Activated naive CD4-positive, alpha-beta T cell treated with anti-CD3 and anti-CD28 coated beads, Interleukin-2, amount 50 U/mL, for 72 hours (primary cell): ENCODE measurements around the gene CDK5R2. TPM values are rescaled to one million over a fixed set of nuclear protein-coding genes. Genes with fewer than 3 reads are reported as not detected.

Experiments used
- ATAC-seq, 2 donors: fragments of 150-1000 bp; cut with Tn5 transposase; 2 replicates each; pipeline ENCODE4 v1.10.0; 2021; ENCODE audit warnings: mild to moderate bottlenecking in 2 of 2, moderate library complexity in 2 of 2
- DNase-seq, 2 donors: peaks; one replicate each; pipeline ENCODE4 v3.0.0; 2021 to 2022; ENCODE audit warnings: low spot score in 2 of 2
- H3K27ac Mint-ChIP-seq, 2 donors: one replicate each; pipeline ENCODE4 v1.8.0; 2022; ENCODE audit warnings: mild to moderate bottlenecking in 2 of 2, mixed read lengths in 2 of 2
- H3K36me3 Mint-ChIP-seq, 2 donors: one replicate each; pipeline ENCODE4 v1.8.0; 2022; ENCODE audit warnings: mixed read lengths in 2 of 2
- H3K9me3 Mint-ChIP-seq, 2 donors: one replicate each; pipeline ENCODE4 v1.8.0; 2022; ENCODE audit warnings: mixed read lengths in 2 of 2
- total RNA-seq, 2 donors: library from RNA; stranded (reverse); gene quantifications; one replicate each; pipeline ENCODE4 v1.2.3, GENCODE V29; 2022

Gene CDK5R2
- total RNA-seq, 2 donors from 2014 or later = not detected

- ATAC-seq (no peak), DNase-seq (peak in 1 of 2 donors; percentile 22)
- Mint-ChIP-seq H3K9me3 (no peaks in the 10 kb centered on the region), H3K27ac (no peak overlapping the region), H3K36me3 (no peaks in the 10 kb centered on the region)
Observed at GRCh38 chr2:218959761-218960308, 369 bp downstream of the CDK5R2 start.

DNA sequence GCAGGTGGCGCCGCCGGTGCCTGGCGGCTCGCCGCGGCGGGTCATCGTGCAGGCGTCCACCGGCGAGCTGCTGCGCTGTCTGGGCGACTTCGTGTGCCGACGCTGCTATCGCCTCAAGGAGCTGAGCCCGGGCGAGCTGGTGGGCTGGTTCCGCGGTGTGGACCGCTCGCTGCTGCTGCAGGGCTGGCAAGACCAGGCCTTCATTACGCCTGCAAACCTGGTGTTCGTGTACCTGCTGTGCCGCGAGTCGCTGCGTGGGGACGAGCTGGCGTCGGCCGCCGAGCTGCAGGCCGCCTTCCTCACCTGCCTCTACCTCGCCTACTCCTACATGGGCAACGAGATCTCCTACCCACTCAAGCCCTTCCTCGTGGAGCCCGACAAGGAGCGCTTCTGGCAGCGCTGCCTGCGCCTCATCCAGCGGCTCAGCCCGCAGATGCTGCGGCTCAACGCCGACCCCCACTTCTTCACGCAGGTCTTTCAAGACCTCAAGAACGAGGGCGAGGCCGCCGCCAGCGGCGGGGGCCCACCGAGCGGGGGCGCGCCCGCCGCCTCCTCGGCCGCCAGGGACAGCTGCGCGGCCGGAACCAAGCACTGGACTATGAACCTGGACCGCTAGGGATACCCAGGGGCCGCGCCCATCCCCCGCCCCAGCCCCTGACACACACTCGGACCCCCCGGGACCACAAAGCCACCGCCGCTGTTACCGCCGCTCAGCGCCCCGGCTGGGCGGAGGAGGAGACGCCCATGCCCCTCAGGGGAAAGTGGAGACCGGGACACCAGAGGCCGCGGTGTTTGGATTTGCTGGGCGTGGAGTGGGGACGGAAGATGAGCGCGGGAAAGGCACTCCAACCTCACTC is 1.1 kb downstream of the CDK5R2 start:
- Mint-ChIP-seq H3K27ac (peak overlapping the region in 1 of 2 donors; percentile 2), H3K9me3 (no peaks in the 10 kb centered on the region), H3K36me3 (no peaks in the 10 kb centered on the region)
- DNase-seq (no peak), ATAC-seq (no peak)

DNA sequence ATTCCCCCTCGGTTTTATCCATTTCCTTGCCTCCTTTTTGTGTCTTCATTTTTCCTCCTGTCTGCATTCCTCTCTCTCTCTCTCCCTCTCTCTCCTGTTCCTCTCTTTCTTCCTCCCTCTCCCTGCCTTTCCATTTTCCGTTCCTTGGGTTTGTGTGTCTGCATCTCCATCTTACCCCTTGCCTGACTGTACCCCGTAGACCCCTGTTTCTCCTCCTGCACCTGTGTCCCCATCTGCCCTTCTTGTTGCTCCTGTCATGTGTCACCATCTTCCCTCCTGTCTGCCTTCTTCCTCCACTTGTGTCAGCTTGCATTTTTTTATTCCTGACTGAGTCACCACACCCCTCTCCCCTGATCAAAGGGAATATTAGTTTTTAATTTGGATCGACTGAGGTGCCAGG is 1.8 kb downstream of the CDK5R2 start:
- Mint-ChIP-seq H3K9me3 (no peaks in the 10 kb centered on the region), H3K36me3 (no peaks in the 10 kb centered on the region), H3K27ac (peak overlapping the region in 1 of 2 donors; percentile 2)
- DNase-seq (no peak), ATAC-seq (no peak)

DNA sequence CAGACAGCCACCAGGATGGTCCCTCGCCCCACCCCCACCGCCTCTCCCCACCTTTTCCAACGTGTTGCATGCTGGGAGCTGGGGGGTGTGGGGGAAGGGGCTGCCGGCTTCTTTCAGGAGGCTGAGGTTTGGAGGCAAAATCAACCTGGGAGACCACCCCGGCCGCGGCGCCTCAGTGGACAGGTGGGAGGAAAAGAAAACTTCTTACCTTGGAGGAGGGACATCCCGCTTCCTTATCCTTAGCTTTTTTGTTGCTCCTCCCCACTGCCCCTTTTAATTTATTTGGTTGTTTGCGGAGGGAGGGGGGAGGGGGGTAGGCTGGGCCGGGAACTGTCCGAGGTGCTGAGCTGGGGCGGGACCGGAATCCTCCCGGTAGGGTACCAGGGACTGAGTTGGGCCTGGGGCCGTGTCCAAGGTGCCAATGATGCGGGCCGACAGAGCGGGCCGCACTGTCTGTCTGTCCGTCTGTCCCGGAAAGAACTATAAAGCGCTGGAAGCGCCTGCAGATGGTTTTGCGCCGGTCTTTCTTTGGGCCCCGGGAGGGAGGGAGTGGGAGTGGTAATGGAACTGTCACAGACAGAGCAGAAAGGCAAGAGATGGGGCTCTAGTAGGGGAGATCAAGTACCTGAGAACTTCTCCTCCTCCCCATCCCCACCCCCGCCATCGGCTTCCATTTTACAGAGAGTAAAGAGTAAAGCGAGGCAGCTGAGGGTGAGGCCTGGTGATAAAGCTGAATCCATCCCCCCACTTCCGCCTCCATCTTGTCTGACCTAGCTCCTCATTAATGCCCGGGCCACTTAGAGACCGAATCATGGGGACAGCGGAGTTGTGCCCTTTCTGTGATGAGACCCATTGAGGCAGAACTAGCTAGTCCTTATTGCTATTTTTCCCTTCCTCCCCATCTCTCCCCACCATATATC is 2.4 kb downstream of the CDK5R2 start:
- Mint-ChIP-seq H3K9me3 (no peaks in the 10 kb centered on the region), H3K36me3 (no peaks in the 10 kb centered on the region), H3K27ac (no peak overlapping the region)
- no peak for DNase-seq
- ATAC-seq = no peak

GRCh38 chr2:218962859-218963492 is 3.5 kb downstream of the CDK5R2 start:
- DNase-seq (peak; percentile 34 to 78), ATAC-seq (no peak)
- Mint-ChIP-seq H3K9me3 (no peaks in the 10 kb centered on the region), H3K36me3 (no peaks in the 10 kb centered on the region), H3K27ac (no peak overlapping the region)

- Mint-ChIP-seq H3K27ac (no peak overlapping the region), H3K36me3 (no peaks in the 10 kb centered on the region), H3K9me3 (no peaks in the 10 kb centered on the region)
- no peak for ATAC-seq
- no peak for DNase-seq
Observed at GRCh38 chr2:218963601-218964000, 4.1 kb downstream of the CDK5R2 start.

DNA sequence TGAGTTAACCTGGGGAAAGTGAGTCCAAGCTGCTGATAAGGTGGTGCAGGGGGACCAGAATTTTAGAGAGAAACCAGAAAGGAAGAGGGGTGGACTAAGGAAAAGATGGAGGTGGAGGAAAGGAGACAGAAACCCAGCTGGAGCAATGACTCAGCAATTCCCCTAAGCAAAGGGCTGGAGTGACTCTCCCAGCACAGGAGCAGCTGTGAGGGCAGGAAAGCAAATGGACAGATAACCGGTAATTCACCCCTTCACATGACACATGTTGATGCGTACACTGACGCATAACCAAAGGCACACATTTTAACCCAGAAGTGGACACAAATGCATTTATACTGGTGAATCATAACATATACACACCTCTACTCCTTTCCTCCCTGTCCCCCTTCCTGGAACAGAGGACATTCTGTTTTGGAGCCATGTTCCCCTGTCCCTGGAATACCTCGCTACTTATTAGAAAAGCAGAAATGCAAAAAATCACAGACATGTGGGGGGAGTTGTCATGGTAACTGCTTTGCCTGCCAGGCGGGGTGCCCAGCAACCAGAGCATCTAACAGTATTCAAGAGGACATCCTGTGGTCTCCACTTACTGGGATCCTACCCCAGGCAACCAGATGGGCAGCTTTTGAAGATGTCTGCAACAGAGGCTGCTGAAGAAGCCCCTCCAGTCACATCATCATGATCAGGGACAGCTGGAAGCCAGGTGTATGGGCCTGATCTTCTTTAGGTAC is 4.7 kb downstream of the CDK5R2 start:
- ATAC-seq (no peak), DNase-seq (peak in 1 of 2 donors; percentile 18)
- no peaks in the 10 kb centered on the region for H3K9me3 Mint-ChIP-seq
- H3K27ac Mint-ChIP-seq = no peak overlapping the region
- H3K36me3 Mint-ChIP-seq = no peaks in the 10 kb centered on the region

- ATAC-seq (no peak), DNase-seq (no peak)
- Mint-ChIP-seq H3K36me3 (no peaks in the 10 kb centered on the region), H3K27ac (no peak overlapping the region), H3K9me3 (no peaks in the 10 kb centered on the region)
Observed at GRCh38 chr2:218970894-218971293, 11.4 kb downstream of the CDK5R2 start.

GRCh38 chr2:218975060-218975777 is 15.8 kb downstream of the CDK5R2 start:
- DNase-seq (no peak), ATAC-seq (no peak)
- no peaks in the 10 kb centered on the region for H3K36me3 Mint-ChIP-seq
- no peak overlapping the region for H3K27ac Mint-ChIP-seq
- no peaks in the 10 kb centered on the region for H3K9me3 Mint-ChIP-seq

DNA sequence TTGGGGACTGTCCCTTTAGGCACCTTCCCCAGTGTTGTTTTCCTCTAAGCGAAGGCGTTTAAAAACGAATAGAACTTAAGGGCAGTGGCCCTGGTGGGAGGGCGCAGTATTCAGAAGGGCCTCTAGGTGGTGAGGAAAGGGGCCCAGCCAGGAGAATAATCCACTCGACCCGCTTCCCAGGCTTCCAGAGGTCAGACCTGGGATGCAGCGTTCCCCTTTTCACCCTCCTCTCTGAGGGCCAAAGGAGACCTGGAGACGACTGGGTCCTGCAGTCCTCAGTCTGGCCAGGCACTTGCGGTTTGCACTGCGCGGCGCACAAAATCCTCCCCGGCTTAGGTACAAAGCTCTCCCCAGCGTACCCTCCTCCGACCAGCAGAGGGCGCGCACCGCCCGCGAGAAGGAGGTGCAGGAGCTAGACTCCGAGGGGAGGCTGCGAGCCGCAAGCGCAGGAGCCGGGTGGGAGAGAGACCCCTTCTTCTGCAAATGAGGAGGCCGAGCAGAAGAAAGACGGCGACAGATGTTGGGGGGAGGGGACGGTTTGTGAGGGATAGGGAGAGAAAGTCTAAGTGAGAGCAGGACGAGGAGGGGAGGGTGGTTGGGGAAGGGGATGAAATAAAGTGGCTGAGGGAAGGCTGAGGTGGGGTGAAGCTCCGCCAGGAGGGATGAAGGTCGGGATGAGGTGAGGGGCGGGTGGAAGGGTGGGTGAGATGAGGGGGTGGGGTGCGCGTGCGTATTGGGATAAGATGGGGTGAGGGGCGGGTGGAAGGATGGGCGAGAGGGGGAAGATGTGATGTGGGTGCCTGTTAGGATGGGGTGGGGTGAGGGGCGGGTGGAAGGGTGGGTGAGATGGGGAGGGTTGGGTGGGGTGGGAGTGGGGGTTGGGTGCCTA is 20.6 kb downstream of the CDK5R2 start:
- no peak overlapping the region for H3K27ac Mint-ChIP-seq
- H3K36me3 Mint-ChIP-seq = peaks cover 0 to 6% of the 10 kb centered on the region in 2 donors
- ATAC-seq = peak; percentile 92 to 93
- no peaks in the 10 kb centered on the region for H3K9me3 Mint-ChIP-seq
- DNase-seq = peak; percentile 78 to 92

GRCh38 chr2:218980735-218981389 is 21.4 kb downstream of the CDK5R2 start:
- Mint-ChIP-seq H3K27ac (peak overlapping the region in 1 of 2 donors; percentile 94), H3K36me3 (peaks cover 0 to 6% of the 10 kb centered on the region in 2 donors), H3K9me3 (no peaks in the 10 kb centered on the region)
- ATAC-seq = no peak
- peak in 1 of 2 donors; percentile 18 for DNase-seq

DNA sequence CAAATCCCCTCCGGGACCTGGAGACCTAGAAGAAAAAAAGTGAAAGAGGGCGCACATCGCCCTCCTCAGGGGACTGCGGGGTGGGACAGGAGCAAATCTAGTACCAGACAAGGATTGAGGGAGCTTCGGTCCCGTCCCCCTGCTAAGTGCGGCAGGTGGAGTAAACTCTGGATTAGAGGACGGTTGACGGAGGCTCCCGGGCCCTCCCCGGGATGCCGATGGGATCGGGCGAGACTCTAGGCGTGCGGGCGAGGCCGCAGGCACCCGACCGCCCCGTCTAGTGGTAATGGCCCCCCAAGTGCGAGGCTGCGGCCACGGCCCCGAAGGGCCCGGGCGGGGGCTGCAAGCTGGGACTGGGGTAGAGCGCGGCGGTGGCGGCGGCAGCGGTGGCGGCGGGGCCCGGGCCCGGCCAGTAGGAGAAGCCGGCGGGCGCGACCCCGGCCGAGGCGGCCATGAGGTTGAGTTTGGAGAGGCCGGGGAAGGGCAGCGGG is 22.0 kb downstream of the CDK5R2 start:
- Mint-ChIP-seq H3K9me3 (no peaks in the 10 kb centered on the region), H3K27ac (no peak overlapping the region), H3K36me3 (peaks cover 0 to 6% of the 10 kb centered on the region in 2 donors)
- ATAC-seq (peak in 1 of 2 donors; percentile 1), DNase-seq (no peak)

DNA sequence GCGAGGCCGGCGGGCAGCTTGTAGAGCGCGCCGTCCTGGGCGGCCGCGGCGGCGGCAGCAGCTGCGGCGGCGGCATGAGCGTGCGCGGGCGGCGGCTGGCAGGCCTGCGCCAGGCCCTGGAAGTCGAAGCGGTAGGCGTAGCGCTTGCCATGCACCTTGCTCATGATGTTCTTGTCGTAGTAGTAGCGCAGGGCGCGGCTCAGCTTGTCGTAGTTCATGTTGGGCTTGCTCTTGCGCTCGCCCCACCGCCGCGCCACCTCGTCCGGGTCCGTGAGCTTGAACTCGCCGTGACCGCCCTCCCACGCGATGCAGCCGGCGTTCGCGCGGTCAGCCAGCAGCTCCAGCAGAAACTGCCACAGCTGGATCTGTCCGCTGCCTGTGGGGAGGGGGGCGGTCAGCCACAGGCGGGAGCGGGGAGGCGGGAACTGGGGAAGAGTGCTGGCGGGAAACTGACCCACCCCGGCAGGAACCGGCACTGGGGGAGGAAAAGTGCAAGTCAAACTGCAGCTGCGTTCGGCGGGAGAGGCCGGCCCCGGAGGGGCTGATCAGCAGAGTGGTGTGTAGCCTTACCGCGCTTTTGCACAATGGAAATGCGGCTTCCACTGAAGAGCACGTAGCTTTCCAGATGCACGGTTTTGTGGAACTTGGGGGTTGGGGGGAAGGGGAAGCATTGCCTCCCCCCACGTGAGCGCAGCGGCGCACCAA is 22.6 kb downstream of the CDK5R2 start:
- ATAC-seq (peak; percentile 16 to 37), DNase-seq (peak in 1 of 2 donors; percentile 47)
- Mint-ChIP-seq H3K27ac (no peak overlapping the region), H3K9me3 (no peaks in the 10 kb centered on the region), H3K36me3 (peaks cover 0 to 6% of the 10 kb centered on the region in 2 donors)
